Suprapubic skin (tissue), 4 donors: ENCODE data around the gene DLGAP4.

Experiments
- POLR2A ChIP-seq, 2 donors: fragments of 450-650 bp; IDR thresholded peaks; one replicate each; pipeline ENCODE4 v1.6.1; 2017; ENCODE audit warnings: antibody characterized with exemption in 2 of 2, mild to moderate bottlenecking in 2 of 2, moderate library complexity in 2 of 2
- POLR2AphosphoS5 ChIP-seq, 3 donors: sonication (generic); formaldehyde crosslinking; IDR thresholded peaks; one replicate each; pipeline ENCODE4 v1.6.1; 2017; ENCODE audit warnings: antibody characterized with exemption in 3 of 3
- TF ChIP-seq, protein P1 (sequence below), 2 donors: fragments of 200-600 bp in 1 of 2; fragments of 450-650 bp in 1 of 2; sonication (generic) in 1 of 2; IDR thresholded peaks; one replicate each; pipeline ENCODE4 v1.5.1; 2016 to 2019; ENCODE audit warnings: antibody characterized with exemption in 2 of 2, mild to moderate bottlenecking in 1 of 2, moderate library complexity in 1 of 2

DNA sequence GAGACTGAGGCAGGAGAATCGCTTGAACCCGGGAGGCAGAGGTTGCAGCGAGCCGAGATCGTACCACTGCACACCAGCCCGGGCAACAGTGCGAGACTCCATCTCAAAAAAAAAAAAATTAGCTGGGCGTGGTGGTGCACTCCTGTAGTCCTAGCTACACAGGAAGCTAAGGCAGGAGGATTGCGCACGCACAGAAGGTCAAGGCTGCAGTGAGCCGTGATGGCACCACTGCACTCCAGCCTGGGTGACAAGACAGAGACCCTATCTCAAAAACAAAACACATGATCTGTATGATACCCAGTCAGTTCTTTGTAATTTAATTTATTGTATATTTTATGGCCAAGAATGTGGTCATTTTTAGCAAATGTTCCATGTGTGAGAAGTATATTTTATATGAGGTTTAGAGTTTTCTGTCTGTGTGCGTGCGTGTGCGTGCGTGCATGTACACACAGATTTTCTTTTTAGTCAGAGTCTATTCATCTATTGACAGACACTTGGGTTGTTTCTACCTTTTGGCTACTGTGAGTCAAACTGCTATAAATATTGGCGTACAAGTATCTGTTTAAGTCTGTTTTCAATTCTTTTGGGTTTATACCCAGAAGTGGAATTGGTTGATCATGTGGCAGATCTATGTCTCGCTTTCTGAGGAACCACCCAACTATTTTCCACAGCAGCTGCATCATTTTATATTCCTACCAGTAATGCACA, 213.0 kb downstream of the DLGAP4 start:
- TF ChIP-seq, protein P1, sequence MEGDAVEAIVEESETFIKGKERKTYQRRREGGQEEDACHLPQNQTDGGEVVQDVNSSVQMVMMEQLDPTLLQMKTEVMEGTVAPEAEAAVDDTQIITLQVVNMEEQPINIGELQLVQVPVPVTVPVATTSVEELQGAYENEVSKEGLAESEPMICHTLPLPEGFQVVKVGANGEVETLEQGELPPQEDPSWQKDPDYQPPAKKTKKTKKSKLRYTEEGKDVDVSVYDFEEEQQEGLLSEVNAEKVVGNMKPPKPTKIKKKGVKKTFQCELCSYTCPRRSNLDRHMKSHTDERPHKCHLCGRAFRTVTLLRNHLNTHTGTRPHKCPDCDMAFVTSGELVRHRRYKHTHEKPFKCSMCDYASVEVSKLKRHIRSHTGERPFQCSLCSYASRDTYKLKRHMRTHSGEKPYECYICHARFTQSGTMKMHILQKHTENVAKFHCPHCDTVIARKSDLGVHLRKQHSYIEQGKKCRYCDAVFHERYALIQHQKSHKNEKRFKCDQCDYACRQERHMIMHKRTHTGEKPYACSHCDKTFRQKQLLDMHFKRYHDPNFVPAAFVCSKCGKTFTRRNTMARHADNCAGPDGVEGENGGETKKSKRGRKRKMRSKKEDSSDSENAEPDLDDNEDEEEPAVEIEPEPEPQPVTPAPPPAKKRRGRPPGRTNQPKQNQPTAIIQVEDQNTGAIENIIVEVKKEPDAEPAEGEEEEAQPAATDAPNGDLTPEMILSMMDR (IDR thresholded peaks at IDR 0.05) = no peak
- no peak for TF ChIP-seq POLR2A (IDR thresholded peaks at IDR 0.05)
- TF ChIP-seq POLR2AphosphoS5 (IDR thresholded peaks at IDR 0.05) = no peak
